Measurements from ENCODE around the gene NDOR1.

NDOR1 gene

GRCh38 chr9:137205126-137206069, at the start of gene NDOR1, which contains the start of gene TMEM203:
Gene NDOR1 (plus strand): TSS chr9:137205700. CDS start chr9:137205778, 78 bp downstream.
Gene TMEM203 (minus strand): TSS chr9:137205648. CDS start chr9:137205414, 234 bp downstream.
- DNase-seq (ENCODE audit: low read depth) = peak; percentile 90

GRCh38 chr9:137156567-137157375, 48.7 kb upstream of the NDOR1 start:
- DNase-seq (ENCODE audit: low read depth) = peak; percentile 28

- DNase-seq (ENCODE audit: low read depth) = no peak
Observed at GRCh38 chr9:137157618-137158415, 47.7 kb upstream of the NDOR1 start.

GRCh38 chr9:137158625-137159024, 46.9 kb upstream of the NDOR1 start:
- no peak for DNase-seq (ENCODE audit: low read depth)

- DNase-seq (ENCODE audit: low read depth) = no peak
Observed at GRCh38 chr9:137159105-137160053, 46.1 kb upstream of the NDOR1 start.

GRCh38 chr9:137160054-137160425, 45.5 kb upstream of the NDOR1 start:
- no peak for DNase-seq (ENCODE audit: low read depth)

- no peak for DNase-seq (ENCODE audit: low read depth)
Observed at GRCh38 chr9:137160716-137161557, 44.6 kb upstream of the NDOR1 start.

GRCh38 chr9:137161558-137162486, 43.7 kb upstream of the NDOR1 start:
- no peak for DNase-seq (ENCODE audit: low read depth)

- DNase-seq (ENCODE audit: low read depth) = no peak
Observed at GRCh38 chr9:137162505-137163364, 42.8 kb upstream of the NDOR1 start.

GRCh38 chr9:137163365-137163715, 42.2 kb upstream of the NDOR1 start:
- DNase-seq (ENCODE audit: low read depth) = no peak

GRCh38 chr9:137163805-137164204, 41.7 kb upstream of the NDOR1 start:
- DNase-seq (ENCODE audit: low read depth) = no peak

GRCh38 chr9:137164370-137165249, 40.9 kb upstream of the NDOR1 start:
- no peak for DNase-seq (ENCODE audit: low read depth)

GRCh38 chr9:137165250-137165836, 40.2 kb upstream of the NDOR1 start:
- DNase-seq (ENCODE audit: low read depth) = no peak

- DNase-seq (ENCODE audit: low read depth) = no peak
Observed at GRCh38 chr9:137166380-137167229, 38.9 kb upstream of the NDOR1 start.

GRCh38 chr9:137167277-137167746, 38.2 kb upstream of the NDOR1 start:
- no peak for DNase-seq (ENCODE audit: low read depth)
